Inferior parietal cortex (tissue), 1 donor: ENCODE measurements around the gene ADD2.

Source experiments
- DNase-seq: peaks from one replicate; pipeline ENCODE4 v3.0.0-alpha.2; 2016; ENCODE audit errors: extremely low spot score

Gene ADD2

GRCh38 chr2:70674636-70675430 is 93.2 kb downstream of the ADD2 start:
- DNase-seq: no peak

GRCh38 chr2:70673041-70673647 is 94.9 kb downstream of the ADD2 start:
- DNase-seq: no peak

- DNase-seq: no peak
These were observed 96.8 kb downstream of the ADD2 start for GRCh38 chr2:70671092-70671675.

- DNase-seq: no peak
These were observed 97.4 kb downstream of the ADD2 start for GRCh38 chr2:70670626-70671025.

GRCh38 chr2:70670202-70670601 is 97.8 kb downstream of the ADD2 start:
- DNase-seq: no peak

- no peak for DNase-seq
These were observed 99.1 kb downstream of the ADD2 start for GRCh38 chr2:70668911-70669310.

- DNase-seq: no peak
These were observed 99.6 kb downstream of the ADD2 start for GRCh38 chr2:70668432-70668831.

GRCh38 chr2:70664525-70664924 is 103.5 kb downstream of the ADD2 start:
- DNase-seq: no peak

GRCh38 chr2:70663411-70663810 is 104.6 kb downstream of the ADD2 start:
- no peak for DNase-seq

GRCh38 chr2:70659551-70659950 is 108.4 kb downstream of the ADD2 start:
- DNase-seq: no peak

GRCh38 chr2:70658476-70658875 is 109.5 kb downstream of the ADD2 start:
- DNase-seq: no peak

- DNase-seq: no peak
These were observed 110.8 kb downstream of the ADD2 start for GRCh38 chr2:70657246-70657645.

- no peak for DNase-seq
These were observed 111.5 kb downstream of the ADD2 start for GRCh38 chr2:70656421-70657010.

GRCh38 chr2:70655786-70656185 is 112.2 kb downstream of the ADD2 start:
- no peak for DNase-seq

GRCh38 chr2:70655211-70655610 is 112.8 kb downstream of the ADD2 start:
- peak; percentile 68 for DNase-seq

GRCh38 chr2:70651727-70652126 is 116.3 kb downstream of the ADD2 start:
- DNase-seq: no peak

GRCh38 chr2:70651014-70651413 is 117.0 kb downstream of the ADD2 start:
- no peak for DNase-seq

GRCh38 chr2:70648961-70649360 is 119.0 kb downstream of the ADD2 start:
- no peak for DNase-seq

- peak; percentile 73 for DNase-seq
These were observed 120.0 kb downstream of the ADD2 start for GRCh38 chr2:70647873-70648481.

- no peak for DNase-seq
These were observed 121.6 kb downstream of the ADD2 start for GRCh38 chr2:70646420-70646818.

GRCh38 chr2:70645733-70646419 is 122.1 kb downstream of the ADD2 start:
- no peak for DNase-seq

GRCh38 chr2:70643715-70644114 is 124.3 kb downstream of the ADD2 start:
- DNase-seq: no peak
